Mucosa of descending colon (tissue), 3 donors: ENCODE measurements around the gene AGO1. TPM values are rescaled to one million over a fixed set of nuclear protein-coding genes. Genes with fewer than 3 reads are reported as not detected.
A peak's percentile ranks its signal among the peaks of the same experiment; 100 is the strongest.
"Not testable (repeated sequence)": the region's sequence is repeated elsewhere in the genome, so short reads cannot be mapped to it uniquely, and the experiment has no call there.

Experiments used
- ATAC-seq: fragments of 200-7000 bp; cut with Tn5 transposase; one replicate; pipeline ENCODE4 v1.9.1; 2020; ENCODE audit warnings: mild to moderate bottlenecking, moderate library complexity
- DNase-seq, 3 donors: peaks; one replicate each; pipeline ENCODE4 v3.0.0-alpha.2; 2020
- H3K36me3 ChIP-seq: fragments of 200-600 bp; one replicate; pipeline ENCODE4 v1.8.0; 2021; ENCODE audit warnings: low read depth, mild to moderate bottlenecking
- H3K4me1 ChIP-seq: fragments of 200-600 bp; one replicate; pipeline ENCODE4 v1.8.0; 2021; ENCODE audit warnings: low read depth, mild to moderate bottlenecking
- H3K4me3 ChIP-seq: fragments of 200-600 bp; one replicate; pipeline ENCODE4 v1.8.0; 2021; ENCODE audit warnings: mild to moderate bottlenecking
- H3K9me3 ChIP-seq: fragments of 200-600 bp; one replicate; pipeline ENCODE4 v1.8.0; 2021; ENCODE audit warnings: mild to moderate bottlenecking
- CTCF ChIP-seq: fragments of 200-600 bp; IDR thresholded peaks from one replicate; pipeline ENCODE4 v1.8.0; 2022; ENCODE audit warnings: antibody characterized with exemption, mild to moderate bottlenecking
- intact Hi-C, 2 donors: fragments of 100-400 bp; cut with DNase I in 1 of 2; cut with micrococcal nuclease in 1 of 2; formaldehyde crosslinking; loops; one replicate each; pipeline versions ENCODE4 v1.11.0 to v1.11.1; 2022; cut with DNase I, micrococcal nuclease
- total RNA-seq, 3 donors: library from RNA; stranded (reverse); fragmentation: NEBNext Ultra II Directional in 2 of 3; extraction: Animal tissue kit (Norgen Biotek cat#: 25700) in 2 of 3; gene quantifications; one replicate each; pipeline versions ENCODE4 v1.2.1 to v1.2.4, GENCODE V29; 2021 to 2023
- donor health status: DM: no; HTN: no; CAD: no; lungs with moderate emphysema.
- donor health status: DM: no; HTN: no; CAD: no.
- donor health status: DM: no; HTN: yes; CAD: no.

AGO1 gene
- total RNA-seq, 3 donors from 2014 or later, result 28.6 to 32.0 (median 29.4) TPM

DNA sequence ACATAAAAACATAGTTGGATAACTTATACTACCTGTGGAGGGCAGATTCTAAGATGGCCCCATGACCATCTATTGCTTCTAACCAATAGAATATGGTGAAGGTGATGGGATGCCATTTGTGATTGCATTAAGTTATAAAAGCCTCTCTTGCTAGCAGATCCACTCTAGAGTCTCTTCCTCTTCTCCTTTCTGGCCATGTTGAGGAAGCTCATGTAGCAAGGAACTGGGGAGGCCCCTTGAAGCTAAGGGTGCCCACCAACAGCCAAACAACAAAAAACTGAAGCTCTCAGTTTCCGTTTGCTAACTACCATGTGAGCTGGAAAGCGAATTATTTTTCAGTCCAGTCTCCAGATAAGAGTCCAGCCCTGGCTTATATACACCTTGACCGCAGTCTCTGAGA lies 16.0 kb upstream of the AGO1 start:
- Histone ChIP-seq H3K9me3 (no peaks in the 10 kb centered on the region), H3K36me3 (no peaks in the 10 kb centered on the region), H3K4me3 (no peak overlapping the region), H3K4me1 (no peaks in the 10 kb centered on the region)
- ATAC-seq (no peak), DNase-seq (no peak)
- no peak for TF ChIP-seq CTCF
- intact Hi-C loops, result no loop called here

DNA sequence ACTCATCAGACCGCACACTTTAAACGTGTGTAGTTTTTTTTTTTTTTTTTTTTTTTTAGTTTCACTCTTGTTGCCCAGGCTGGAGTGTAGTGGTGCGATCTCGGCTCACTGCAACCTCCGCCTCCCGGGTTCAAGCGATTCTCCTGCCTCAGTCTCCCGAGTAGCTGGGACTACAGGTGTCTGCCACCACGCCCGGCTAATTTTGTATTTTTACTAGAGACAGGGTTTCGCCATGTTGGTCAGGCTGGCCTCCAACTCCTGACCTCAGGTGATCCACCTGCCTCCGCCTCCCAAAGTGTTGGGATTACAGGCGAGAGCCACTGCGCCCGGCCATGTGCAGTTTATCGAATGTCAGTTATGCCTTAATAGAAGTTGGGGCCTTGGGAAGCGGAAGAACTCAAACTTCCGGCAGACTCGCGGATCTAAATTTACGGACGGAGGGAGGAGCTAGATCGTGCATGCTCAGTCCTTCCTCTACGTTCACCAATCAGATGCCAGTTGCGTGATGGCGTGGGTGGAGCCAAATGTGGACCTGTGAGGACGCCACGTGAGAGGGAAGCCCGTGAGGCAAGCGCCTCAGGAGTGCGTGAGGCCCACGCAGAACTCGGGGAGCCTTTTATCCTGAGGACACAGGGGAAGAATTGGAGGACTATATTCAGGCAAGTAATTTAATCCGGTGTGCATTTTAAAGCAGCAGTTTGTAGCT lies 13.6 kb upstream of the AGO1 start:
- H3K36me3 ChIP-seq, H3K4me3 ChIP-seq, H3K9me3 ChIP-seq, DNase-seq, intact Hi-C loops, H3K4me1 ChIP-seq, ATAC-seq: not testable (repeated sequence)

GRCh38 chr1:35870651-35871309 lies 12.2 kb upstream of the AGO1 start:
- ATAC-seq, result no peak
- intact Hi-C loops, result no loop called here
- H3K36me3 ChIP-seq, result no peaks in the 10 kb centered on the region
- TF ChIP-seq CTCF, result no peak
- no peak for DNase-seq
- H3K4me3 ChIP-seq, result no peak overlapping the region
- H3K9me3 ChIP-seq, result no peaks in the 10 kb centered on the region
- no peaks in the 10 kb centered on the region for H3K4me1 ChIP-seq

DNA sequence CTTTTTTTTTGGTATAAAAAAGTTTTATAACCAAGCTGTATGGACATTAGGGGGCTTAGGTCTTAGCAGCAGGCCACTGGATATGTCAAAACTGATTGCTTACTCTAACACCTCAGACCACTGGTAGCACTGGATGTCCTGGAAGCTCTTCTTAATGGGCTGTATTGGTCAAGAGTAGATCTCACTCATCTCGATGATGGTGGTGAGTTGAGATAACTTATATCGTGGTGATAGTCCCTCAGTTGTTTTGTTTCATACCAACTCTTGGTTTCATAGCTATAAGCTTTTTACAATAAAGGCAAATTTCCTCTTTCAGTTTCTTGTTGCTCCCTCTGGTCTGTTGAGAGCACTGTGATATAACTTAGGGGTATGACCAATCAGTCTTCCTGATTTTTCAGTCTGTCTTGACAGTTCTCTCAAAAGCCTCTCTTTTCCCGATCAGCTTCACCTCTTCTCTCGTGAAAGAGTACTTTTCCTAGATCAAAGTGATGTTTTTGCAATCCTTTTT lies 9.7 kb upstream of the AGO1 start:
- Histone ChIP-seq H3K4me1 (no peaks in the 10 kb centered on the region), H3K9me3 (no peaks in the 10 kb centered on the region), H3K4me3 (no peak overlapping the region), H3K36me3 (no peaks in the 10 kb centered on the region)
- no peak for ATAC-seq
- no peak for DNase-seq
- TF ChIP-seq CTCF, result no peak
- intact Hi-C loops, result no loop called here

GRCh38 chr1:35874115-35874514 lies 8.9 kb upstream of the AGO1 start:
- ATAC-seq, H3K4me1 ChIP-seq, DNase-seq, intact Hi-C loops, H3K36me3 ChIP-seq, H3K4me3 ChIP-seq, H3K9me3 ChIP-seq: not testable (repeated sequence)

GRCh38 chr1:35876988-35877387 lies 6.0 kb upstream of the AGO1 start:
- intact Hi-C loops, result no loop called here
- H3K4me1 ChIP-seq, result no peaks in the 10 kb centered on the region
- ATAC-seq, result no peak
- TF ChIP-seq CTCF, result no peak
- peak in 1 of 3 donors; percentile 21 for DNase-seq
- H3K36me3 ChIP-seq, result no peaks in the 10 kb centered on the region
- H3K9me3 ChIP-seq, result no peaks in the 10 kb centered on the region
- no peak overlapping the region for H3K4me3 ChIP-seq
